NCI-H69 (cell line): ENCODE measurements around the gene SEPTIN8.

Experiments used
- DNase-seq: peaks from one replicate; lab custom pipeline; 2025; lab: John Stamatoyannopoulos, UW

SEPTIN8 gene

GRCh38 chr5:132780577-132780976 lies 3.5 kb upstream of the SEPTIN8 start:
- DNase-seq = no peak

- no peak for DNase-seq
Measured at GRCh38 chr5:132779961-132780360, 2.9 kb upstream of the SEPTIN8 start.

GRCh38 chr5:132778856-132779255 lies 1.8 kb upstream of the SEPTIN8 start:
- no peak for DNase-seq

- no peak for DNase-seq
Measured at GRCh38 chr5:132778129-132778528, 1.1 kb upstream of the SEPTIN8 start.

GRCh38 chr5:132776938-132777208 lies 166 bp downstream of the SEPTIN8 start:
- DNase-seq = no peak

GRCh38 chr5:132776131-132776937 lies 705 bp downstream of the SEPTIN8 start:
- peak; percentile 84 for DNase-seq

- no peak for DNase-seq
Measured at GRCh38 chr5:132775476-132775961, 1.5 kb downstream of the SEPTIN8 start.

- DNase-seq = no peak
Measured at GRCh38 chr5:132774896-132775295, 2.1 kb downstream of the SEPTIN8 start.

- no peak for DNase-seq
Measured at GRCh38 chr5:132774406-132774805, 2.6 kb downstream of the SEPTIN8 start.

GRCh38 chr5:132773601-132774355 lies 3.3 kb downstream of the SEPTIN8 start:
- peak; percentile 60 for DNase-seq

- DNase-seq = no peak
Measured at GRCh38 chr5:132773114-132773513, 3.9 kb downstream of the SEPTIN8 start.

GRCh38 chr5:132772291-132773070 lies 4.6 kb downstream of the SEPTIN8 start:
- no peak for DNase-seq

- peak; percentile 35 for DNase-seq
Measured at GRCh38 chr5:132771503-132771998, 5.5 kb downstream of the SEPTIN8 start.

GRCh38 chr5:132770476-132771159 lies 6.4 kb downstream of the SEPTIN8 start:
- no peak for DNase-seq

- no peak for DNase-seq
Measured at GRCh38 chr5:132768485-132768868, 8.6 kb downstream of the SEPTIN8 start.

GRCh38 chr5:132767150-132767549 lies 9.9 kb downstream of the SEPTIN8 start:
- no peak for DNase-seq

- no peak for DNase-seq
Measured at GRCh38 chr5:132766806-132767055, 10.3 kb downstream of the SEPTIN8 start.

GRCh38 chr5:132766020-132766805 lies 10.8 kb downstream of the SEPTIN8 start:
- DNase-seq = no peak

GRCh38 chr5:132765311-132766019 lies 11.6 kb downstream of the SEPTIN8 start:
- no peak for DNase-seq

- DNase-seq = no peak
Measured at GRCh38 chr5:132764671-132765238, 12.3 kb downstream of the SEPTIN8 start.
